DMS153 treated with DMSO at 0.1 percent for 48 hours (cell line): ENCODE measurements around the gene KLHL25.

Experiments used
- DNase-seq: peaks from one replicate; lab custom pipeline; 2025; ENCODE audit not compliant: unreplicated experiment; lab: John Stamatoyannopoulos, UW

The KLHL25 gene

GRCh38 chr15:85778107-85778776 is 16.5 kb downstream of the KLHL25 start:
- DNase-seq: no peak

- DNase-seq: no peak
These were observed 17.2 kb downstream of the KLHL25 start for GRCh38 chr15:85777250-85778106.

- DNase-seq: no peak
These were observed 20.8 kb downstream of the KLHL25 start for GRCh38 chr15:85773970-85774369.

- DNase-seq: no peak
These were observed 21.5 kb downstream of the KLHL25 start for GRCh38 chr15:85773249-85773648.

- DNase-seq: no peak
These were observed 22.1 kb downstream of the KLHL25 start for GRCh38 chr15:85772668-85773067.

GRCh38 chr15:85771781-85772445 is 22.8 kb downstream of the KLHL25 start:
- DNase-seq: no peak

GRCh38 chr15:85771271-85771670 is 23.5 kb downstream of the KLHL25 start:
- DNase-seq: no peak

- DNase-seq: no peak
These were observed 24.4 kb downstream of the KLHL25 start for GRCh38 chr15:85770096-85771041.

GRCh38 chr15:85769182-85769900 is 25.4 kb downstream of the KLHL25 start:
- no peak for DNase-seq

GRCh38 chr15:85768595-85769168 is 26.0 kb downstream of the KLHL25 start:
- DNase-seq: no peak

GRCh38 chr15:85767785-85768529 is 26.8 kb downstream of the KLHL25 start:
- DNase-seq: no peak

GRCh38 chr15:85766001-85766831 is 28.5 kb downstream of the KLHL25 start:
- DNase-seq: no peak

- DNase-seq: no peak
These were observed 30.0 kb downstream of the KLHL25 start for GRCh38 chr15:85764649-85765277.

- DNase-seq: no peak
These were observed 30.8 kb downstream of the KLHL25 start for GRCh38 chr15:85763673-85764633.

GRCh38 chr15:85763157-85763556 is 31.6 kb downstream of the KLHL25 start:
- no peak for DNase-seq

GRCh38 chr15:85762756-85763127 is 32.0 kb downstream of the KLHL25 start:
- DNase-seq: no peak
